Measurements from ENCODE around the gene CBX4.
A peak's percentile ranks its signal among the peaks of the same experiment; 100 is the strongest.

Gene CBX4

DNA sequence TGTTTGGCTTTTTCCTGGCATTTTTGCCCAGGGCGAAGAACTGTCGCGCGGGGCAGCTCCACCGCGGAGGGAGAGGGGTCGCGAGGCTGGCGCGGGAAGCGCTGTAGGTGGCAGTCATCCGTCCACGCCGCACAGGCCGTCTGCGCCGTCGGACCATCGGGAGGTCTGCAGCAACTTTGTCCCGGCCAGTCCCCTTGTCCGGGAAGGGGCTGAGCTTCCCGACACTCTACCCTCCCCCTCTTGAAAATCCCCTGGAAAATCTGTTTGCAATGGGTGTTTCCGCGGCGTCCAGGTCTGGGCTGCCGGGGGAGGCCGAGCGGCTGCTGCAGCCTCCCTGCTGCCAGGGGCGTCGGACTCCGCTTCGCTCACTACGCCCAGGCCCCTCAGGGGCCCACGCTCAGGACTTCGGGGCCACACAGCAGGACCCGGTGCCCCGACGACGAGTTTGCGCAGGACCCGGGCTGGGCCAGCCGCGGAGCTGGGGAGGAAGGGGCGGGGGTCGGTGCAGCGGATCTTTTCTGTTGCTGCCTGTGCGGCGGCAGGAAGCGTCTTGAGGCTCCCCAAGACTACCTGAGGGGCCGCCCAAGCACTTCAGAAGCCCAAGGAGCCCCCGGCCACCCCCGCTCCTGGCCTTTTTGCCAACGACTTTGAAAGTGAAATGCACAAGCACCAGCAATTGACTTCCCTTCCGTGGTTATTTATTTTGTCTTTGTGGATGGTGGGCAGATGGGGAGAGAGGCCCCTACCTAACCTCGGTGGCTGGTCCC is 2.3 kb upstream of the CBX4 start:
- no peak for DNase-seq (ENCODE audit: low spot score)

DNA sequence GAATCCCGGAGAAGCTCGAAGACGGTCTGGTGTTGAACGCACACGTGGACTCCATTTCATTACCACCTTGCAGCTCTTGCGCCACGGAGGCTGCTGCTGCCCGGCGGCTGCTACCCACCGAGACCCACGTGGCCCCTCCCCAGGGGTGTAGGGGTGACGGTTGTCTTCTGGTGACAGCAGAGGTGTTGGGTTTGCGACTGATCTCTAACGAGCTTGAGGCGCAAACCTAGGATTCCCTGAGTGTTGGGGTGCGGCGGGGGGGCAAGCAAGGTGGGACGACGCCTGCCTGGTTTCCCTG is 1.7 kb upstream of the CBX4 start:
- no peak for DNase-seq (ENCODE audit: low spot score)

GRCh38 chr17:79840269-79840988 is 1.2 kb upstream of the CBX4 start:
- peak; percentile 33 for DNase-seq (ENCODE audit: low spot score)

DNA sequence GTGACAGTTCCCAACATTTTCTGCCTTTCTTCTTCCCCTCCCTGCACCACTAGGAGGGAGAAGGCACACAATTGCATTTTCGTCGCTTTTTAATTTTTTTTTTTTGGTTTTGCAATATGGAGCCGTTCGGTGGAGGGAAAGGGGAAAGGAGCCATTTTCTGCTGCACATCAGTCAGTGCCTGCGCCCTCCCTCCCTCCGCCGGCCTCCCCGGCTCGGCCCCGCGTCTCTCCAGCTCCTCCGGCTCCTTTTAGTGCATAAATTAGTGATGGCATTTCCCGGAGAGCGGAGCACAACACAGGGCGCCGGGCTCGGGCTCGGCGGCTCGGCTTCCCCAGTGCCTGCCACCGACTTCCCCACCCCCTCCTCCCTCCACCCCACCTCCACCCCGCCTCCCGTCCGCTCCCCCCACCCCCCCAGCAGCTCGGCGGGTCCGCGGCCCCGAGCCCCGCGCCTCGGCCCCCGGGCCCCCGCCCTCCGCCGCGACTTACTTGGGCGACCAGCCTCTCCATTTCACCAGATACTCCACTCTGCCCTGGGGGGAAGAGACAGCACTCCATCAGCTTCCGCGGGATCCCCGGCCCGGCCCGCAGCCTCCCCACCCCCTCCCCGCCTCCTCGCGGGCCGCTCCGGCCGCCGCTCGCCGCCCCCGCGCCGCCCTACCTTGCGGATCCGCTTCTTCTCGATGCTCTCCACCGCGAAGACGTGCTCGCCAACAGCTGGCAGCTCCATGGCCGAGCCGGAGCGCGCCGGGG is 542 bp downstream of the CBX4 start:
- peak; percentile 67 for DNase-seq (ENCODE audit: low spot score)

DNA sequence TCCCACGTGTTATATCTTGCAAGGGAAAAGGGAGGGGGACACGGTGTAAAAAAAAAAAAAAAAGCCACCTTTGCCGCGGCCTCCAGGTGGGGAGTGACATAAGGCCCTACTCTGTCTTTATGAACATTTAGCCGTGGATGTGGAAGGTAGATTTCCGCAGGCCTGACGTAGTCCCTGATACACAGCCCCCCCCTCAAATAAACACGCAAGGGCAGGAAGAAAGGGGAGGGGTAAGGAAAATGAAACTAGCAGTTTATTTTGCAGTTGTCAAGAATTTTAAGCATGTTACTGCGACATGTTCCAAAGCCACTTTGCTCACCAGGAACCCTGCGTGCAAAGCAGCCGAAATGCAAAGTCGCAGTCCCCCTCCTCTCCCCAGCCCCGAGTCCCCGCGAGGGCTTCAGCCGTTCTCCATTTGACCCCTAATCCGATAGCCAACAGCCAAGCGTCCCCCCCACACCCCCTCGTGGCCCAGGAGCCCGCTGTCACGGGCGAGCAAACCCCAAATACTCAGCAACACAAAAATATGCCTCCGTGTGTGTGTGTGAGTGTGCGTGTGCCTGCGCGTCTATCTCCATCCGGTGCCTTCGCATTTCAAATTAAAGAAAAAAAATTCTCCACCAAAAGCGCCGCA is 1.2 kb downstream of the CBX4 start:
- no peak for DNase-seq (ENCODE audit: low spot score)

- peak; percentile 75 for DNase-seq (ENCODE audit: low spot score)
Measured at GRCh38 chr17:79836972-79837887, 2.0 kb downstream of the CBX4 start.

- DNase-seq (ENCODE audit: low spot score): no peak
Measured at GRCh38 chr17:79836510-79836971, 2.7 kb downstream of the CBX4 start.

GRCh38 chr17:79835953-79836509 is 3.2 kb downstream of the CBX4 start:
- DNase-seq (ENCODE audit: low spot score): no peak

GRCh38 chr17:79835470-79835899 is 3.8 kb downstream of the CBX4 start:
- no peak for DNase-seq (ENCODE audit: low spot score)

DNA sequence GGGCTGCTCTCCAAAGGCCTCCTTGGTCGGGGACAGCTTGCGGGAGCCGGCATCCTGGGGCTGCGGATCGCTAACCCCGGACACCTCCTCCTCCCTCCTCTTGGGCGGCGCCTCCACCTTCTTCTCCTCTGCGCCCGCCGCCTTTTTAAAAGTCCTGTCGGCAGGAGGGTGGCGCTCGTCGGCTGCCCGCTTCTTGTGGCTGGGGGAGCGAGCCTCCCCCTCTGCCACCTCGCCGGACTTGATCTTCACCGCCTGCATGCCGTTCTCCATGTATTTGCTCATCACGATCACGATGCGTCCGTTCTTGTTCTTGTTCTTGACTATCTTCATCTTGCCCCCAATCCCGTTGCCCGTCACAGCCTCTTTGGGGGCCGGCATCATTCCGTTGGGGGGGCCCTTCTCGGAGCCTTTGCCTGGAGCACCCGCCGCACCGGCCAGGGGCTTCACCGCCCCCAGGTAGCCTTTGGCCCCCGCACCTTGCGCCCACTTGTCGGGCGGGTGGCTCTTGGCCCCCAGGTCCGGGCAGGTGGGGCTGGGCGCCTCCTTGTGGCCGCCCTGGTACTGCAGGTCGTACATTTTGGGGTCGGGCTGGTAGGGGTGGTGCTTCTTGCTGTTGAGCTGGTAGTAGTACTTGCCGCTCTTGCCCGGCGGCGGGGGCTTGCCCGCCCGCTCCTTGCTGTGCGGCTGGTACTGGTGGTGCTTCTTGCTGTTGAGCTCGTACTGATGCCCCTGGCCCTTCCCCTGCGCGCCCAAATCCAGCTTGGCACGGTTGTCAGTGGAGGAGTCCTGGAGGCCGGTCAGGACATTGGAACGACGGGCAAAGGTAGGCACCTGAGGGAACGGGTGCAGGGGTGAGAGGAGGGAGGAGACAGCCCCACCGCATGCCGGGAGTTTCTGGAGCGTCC is 4.4 kb downstream of the CBX4 start:
- DNase-seq (ENCODE audit: low spot score): peak; percentile 45

- DNase-seq (ENCODE audit: low spot score): no peak
Measured at GRCh38 chr17:79833744-79834564, 5.3 kb downstream of the CBX4 start.

DNA sequence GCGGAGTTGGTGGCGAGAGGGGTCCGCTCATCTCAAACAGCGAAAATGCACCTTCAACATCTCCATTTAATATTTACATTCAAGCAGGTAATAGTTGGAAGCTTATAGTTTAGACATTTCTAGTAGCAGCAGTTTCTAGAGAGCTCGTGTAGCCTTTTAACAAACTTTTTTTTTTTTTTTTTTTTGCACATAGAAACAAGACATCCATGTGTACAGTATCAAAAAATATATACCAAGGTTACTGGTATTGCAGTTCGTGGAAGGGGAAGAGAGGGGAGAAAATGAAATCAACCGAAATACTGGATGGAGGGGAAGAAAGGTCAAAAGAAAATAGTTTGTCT is 6.2 kb downstream of the CBX4 start:
- DNase-seq (ENCODE audit: low spot score): no peak

DNA sequence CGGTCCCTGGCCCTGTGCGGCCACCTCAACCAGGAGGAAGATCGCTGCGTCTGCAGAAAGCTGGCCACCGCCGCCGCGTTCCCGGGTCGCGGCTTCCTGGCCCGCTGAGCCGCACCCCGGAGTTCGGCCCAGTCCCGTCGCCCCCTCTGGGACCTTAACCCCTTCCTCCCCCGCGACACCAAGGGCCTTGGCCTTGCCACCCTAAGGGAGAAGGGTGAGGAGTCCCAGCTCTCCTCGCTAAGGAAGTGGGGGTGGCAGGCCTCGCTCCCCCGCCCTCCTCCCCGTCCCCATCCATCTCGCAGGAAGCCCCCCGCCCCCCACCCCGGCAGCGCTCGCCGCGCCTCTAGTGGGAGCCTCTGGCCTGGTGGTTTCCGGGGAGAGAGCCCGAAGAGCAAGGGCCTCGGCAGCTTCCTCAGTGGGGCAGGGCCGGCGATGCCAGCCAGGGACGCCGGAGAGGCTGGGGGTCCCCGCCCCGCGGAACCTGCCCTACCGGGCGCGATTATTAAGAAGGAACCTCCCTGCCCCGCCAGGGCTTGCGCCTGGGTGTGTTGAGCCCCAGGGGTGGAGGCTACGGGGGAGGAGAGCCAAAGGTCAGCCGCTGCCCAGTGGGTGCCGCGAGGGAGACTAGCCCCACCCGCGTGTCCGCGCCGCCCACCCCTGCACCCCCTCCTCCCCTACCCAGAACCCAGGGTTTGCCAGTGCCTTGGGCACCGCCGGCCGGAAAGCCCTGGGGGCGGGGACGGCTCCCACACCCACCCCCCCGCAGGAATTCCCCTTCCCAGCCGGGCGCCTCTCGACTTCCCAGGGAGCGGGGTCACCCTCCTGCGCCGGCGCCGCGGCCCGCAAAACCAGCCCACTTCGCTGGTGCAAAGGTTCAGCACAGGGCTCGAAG is 6.8 kb downstream of the CBX4 start:
- peak; percentile 58 for DNase-seq (ENCODE audit: low spot score)

DNA sequence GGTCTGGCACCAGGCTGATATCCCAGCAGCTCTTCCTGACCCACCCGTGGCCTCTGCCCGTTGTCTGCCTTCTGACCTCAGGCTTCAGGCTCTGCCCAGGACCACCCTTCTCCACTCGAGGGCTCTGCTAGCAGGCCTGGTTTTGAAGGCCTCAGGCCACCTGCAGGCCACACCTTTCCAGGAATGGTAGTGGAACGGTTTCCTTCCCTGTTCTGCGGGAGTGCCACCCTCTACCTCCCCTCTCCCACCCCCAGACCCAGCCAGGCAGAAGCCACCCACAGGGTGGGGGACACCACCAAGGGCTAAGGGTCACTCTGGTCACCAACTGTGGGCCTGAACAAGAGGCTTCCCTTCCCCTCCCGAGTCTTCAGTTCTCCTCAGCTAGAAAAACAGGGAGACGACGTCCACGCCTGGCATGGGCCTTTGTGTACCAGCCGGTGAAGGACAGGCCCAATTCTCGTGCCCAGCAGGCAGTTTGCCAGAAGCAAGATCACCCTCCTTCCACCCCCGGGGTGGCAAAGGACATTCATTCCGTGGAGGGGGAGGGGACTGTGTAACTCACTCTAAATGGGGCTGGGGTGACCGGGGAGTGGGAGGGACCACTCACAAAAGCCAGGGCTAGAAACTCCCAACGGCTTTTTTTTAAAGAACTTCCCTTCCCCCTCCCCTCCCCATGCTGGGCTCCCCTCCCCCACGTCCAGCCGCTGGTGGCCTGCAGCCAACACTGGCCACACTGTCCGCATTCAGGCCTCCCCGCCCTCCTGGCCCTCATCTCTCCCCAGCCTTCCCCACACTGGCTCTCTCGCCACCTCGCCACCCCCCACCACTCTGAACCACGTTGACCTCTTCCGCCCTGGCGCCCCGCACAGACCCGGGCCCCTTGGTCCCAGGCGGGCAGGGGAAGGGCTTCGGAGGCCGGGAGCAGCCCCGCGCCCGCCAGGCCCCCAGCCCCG is 7.7 kb downstream of the CBX4 start:
- DNase-seq (ENCODE audit: low spot score): peak; percentile 71

GRCh38 chr17:79830763-79831264 is 8.4 kb downstream of the CBX4 start:
- no peak for DNase-seq (ENCODE audit: low spot score)

DNA sequence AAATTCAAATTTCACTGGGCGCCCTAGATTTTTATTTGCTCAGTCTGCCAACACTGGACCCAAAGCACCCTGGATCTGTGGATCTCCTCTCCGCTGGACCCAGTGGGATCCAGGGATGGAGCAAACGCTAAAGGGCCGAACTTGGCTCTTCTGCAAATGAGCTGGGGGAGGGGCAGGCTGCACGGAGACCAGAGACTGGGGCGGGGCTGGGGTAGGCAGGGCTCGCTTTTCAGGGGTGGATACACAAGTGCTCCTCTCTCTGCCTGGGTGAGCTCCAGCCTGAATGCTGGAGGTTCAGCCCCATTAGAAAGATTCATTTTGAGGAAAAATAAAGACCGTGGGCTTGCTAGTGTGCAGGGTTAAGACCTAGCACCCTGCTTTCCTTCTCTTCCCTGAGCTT is 8.9 kb downstream of the CBX4 start:
- no peak for DNase-seq (ENCODE audit: low spot score)

DNA sequence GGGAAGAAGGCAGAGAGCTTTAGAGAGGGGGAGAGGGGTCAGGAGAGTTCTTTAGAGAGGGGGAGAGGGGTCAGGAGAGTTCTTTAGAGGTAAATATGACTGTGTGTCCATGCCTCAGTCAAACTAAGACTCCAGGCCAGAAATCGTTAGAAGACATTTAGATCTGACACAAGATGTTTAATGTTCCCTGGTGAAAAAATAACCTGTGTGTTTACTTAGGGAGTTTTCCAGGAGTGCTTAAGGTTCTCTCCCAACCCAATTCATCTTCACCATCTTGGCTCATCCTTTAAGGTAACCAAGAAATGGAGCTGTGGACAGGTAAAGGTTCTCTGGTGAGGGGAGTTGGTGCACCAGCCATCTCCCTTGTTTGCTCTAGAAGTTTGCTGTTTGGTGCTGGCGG is 9.8 kb downstream of the CBX4 start:
- DNase-seq (ENCODE audit: low spot score): no peak
